Measurements from ENCODE around the gene SLC25A21.

The SLC25A21 gene

DNA sequence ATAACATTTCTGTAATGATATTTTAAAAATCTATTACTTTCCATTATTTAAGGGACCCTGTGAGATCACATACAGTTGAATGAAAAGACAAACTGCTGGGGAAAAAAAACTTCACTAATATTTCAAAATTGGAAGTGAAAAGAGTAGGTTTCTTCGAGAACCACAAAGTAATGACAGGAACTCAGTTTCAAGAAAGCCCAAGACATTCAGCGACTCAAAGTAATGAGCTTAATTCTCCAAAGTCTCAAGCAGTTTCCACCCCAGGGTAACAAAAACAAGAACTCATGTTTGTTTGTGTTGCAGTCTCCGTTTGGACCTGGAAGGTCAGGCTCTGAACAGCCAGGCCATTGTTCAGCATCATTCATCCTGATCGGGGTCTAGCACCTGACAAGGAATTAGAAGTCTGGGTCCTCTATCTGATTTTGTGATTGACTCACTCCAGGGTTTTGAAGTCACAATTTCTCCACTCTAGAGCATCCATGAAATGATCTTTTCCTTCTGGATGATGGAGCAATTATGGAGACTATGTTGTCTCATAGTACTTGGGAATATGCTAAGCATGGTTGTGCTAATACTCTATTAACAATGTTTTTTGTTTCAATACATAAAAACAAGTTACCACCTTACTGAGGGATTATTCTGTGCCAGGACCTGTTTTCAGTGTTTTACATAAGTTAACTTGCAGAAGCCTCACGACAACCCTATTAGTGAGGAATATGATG lies 126.9 kb downstream of the SLC25A21 start:
- no peaks in the 10 kb centered on the region for H3K36me3 ChIP-seq (ENCODE audit: control insufficient read depth, insufficient read depth, low read length)

GRCh38 chr14:37037636-37038387 lies 134.6 kb downstream of the SLC25A21 start:
- no peak overlapping the region for H3K9ac ChIP-seq (ENCODE audit: low read length)
- no peaks in the 10 kb centered on the region for H3K4me1 ChIP-seq (ENCODE audit: control insufficient read depth, insufficient read depth, low read length)
- no peak overlapping the region for H3K27ac ChIP-seq (ENCODE audit: low read depth, low read length)
- H3K27me3 ChIP-seq (ENCODE audit: control insufficient read depth, insufficient read depth, low read length), result no peaks in the 10 kb centered on the region
- H3K4me3 ChIP-seq (ENCODE audit: low read length), result no peak overlapping the region
- no peaks in the 10 kb centered on the region for H3K36me3 ChIP-seq (ENCODE audit: control insufficient read depth, insufficient read depth, low read length)

More for the DNA sequence above, 126.9 kb downstream of the SLC25A21 start:
- no peaks in the 10 kb centered on the region for H3K27me3 ChIP-seq (ENCODE audit: control insufficient read depth, insufficient read depth, low read length)
- H3K9ac ChIP-seq (ENCODE audit: low read length), result no peak overlapping the region
- no peaks in the 10 kb centered on the region for H3K4me1 ChIP-seq (ENCODE audit: control insufficient read depth, insufficient read depth, low read length)
- H3K4me3 ChIP-seq (ENCODE audit: low read length), result no peak overlapping the region
- no peak overlapping the region for H3K27ac ChIP-seq (ENCODE audit: low read depth, low read length)

GRCh38 chr14:37036669-37037341 lies 135.6 kb downstream of the SLC25A21 start:
- Histone ChIP-seq H3K27me3 (ENCODE audit: control insufficient read depth, insufficient read depth, low read length) (no peaks in the 10 kb centered on the region), H3K27ac (ENCODE audit: low read depth, low read length) (no peak overlapping the region), H3K9ac (ENCODE audit: low read length) (no peak overlapping the region), H3K4me1 (ENCODE audit: control insufficient read depth, insufficient read depth, low read length) (no peaks in the 10 kb centered on the region), H3K4me3 (ENCODE audit: low read length) (no peak overlapping the region), H3K36me3 (ENCODE audit: control insufficient read depth, insufficient read depth, low read length) (no peaks in the 10 kb centered on the region)

- Histone ChIP-seq H3K36me3 (ENCODE audit: control insufficient read depth, insufficient read depth, low read length) (no peaks in the 10 kb centered on the region), H3K4me3 (ENCODE audit: low read length) (no peak overlapping the region), H3K27me3 (ENCODE audit: control insufficient read depth, insufficient read depth, low read length) (no peaks in the 10 kb centered on the region), H3K4me1 (ENCODE audit: control insufficient read depth, insufficient read depth, low read length) (no peaks in the 10 kb centered on the region), H3K27ac (ENCODE audit: low read depth, low read length) (no peak overlapping the region), H3K9ac (ENCODE audit: low read length) (no peak overlapping the region)
Observed at GRCh38 chr14:37035401-37035800, 137.0 kb downstream of the SLC25A21 start.

GRCh38 chr14:37034410-37035285 lies 137.8 kb downstream of the SLC25A21 start:
- H3K4me1 ChIP-seq (ENCODE audit: control insufficient read depth, insufficient read depth, low read length), result no peaks in the 10 kb centered on the region
- no peaks in the 10 kb centered on the region for H3K36me3 ChIP-seq (ENCODE audit: control insufficient read depth, insufficient read depth, low read length)
- H3K27me3 ChIP-seq (ENCODE audit: control insufficient read depth, insufficient read depth, low read length), result no peaks in the 10 kb centered on the region
- H3K4me3 ChIP-seq (ENCODE audit: low read length), result no peak overlapping the region
- no peak overlapping the region for H3K27ac ChIP-seq (ENCODE audit: low read depth, low read length)
- no peak overlapping the region for H3K9ac ChIP-seq (ENCODE audit: low read length)

DNA sequence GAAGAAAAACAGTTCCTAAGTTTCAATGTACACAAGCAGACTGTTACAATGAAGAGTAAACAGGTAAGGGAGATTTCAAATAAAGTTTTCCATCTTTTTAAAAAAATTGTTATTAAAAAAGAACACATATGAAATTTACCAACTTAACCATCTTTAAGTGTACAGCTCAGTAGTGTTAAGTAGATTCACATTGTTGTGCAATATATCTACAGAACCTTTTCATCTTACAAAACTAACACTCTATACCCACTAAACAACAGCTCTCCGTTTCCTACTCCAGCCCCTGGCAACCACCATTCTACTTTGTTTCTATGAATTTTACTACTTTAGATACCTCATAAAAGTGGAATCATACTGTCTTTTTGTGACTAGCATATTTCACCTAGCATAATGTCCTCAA lies 139.5 kb downstream of the SLC25A21 start:
- no peak overlapping the region for H3K9ac ChIP-seq (ENCODE audit: low read length)

GRCh38 chr14:37027188-37027824 lies 145.1 kb downstream of the SLC25A21 start:
- Histone ChIP-seq H3K4me1 (ENCODE audit: control insufficient read depth, insufficient read depth, low read length) (no peaks in the 10 kb centered on the region), H3K27ac (ENCODE audit: low read depth, low read length) (no peak overlapping the region), H3K36me3 (ENCODE audit: control insufficient read depth, insufficient read depth, low read length) (no peaks in the 10 kb centered on the region), H3K9ac (ENCODE audit: low read length) (no peak overlapping the region), H3K4me3 (ENCODE audit: low read length) (no peak overlapping the region), H3K27me3 (ENCODE audit: control insufficient read depth, insufficient read depth, low read length) (no peaks in the 10 kb centered on the region)

More for the DNA sequence above, 139.5 kb downstream of the SLC25A21 start:
- Histone ChIP-seq H3K4me3 (ENCODE audit: low read length) (no peak overlapping the region), H3K4me1 (ENCODE audit: control insufficient read depth, insufficient read depth, low read length) (no peaks in the 10 kb centered on the region), H3K27me3 (ENCODE audit: control insufficient read depth, insufficient read depth, low read length) (no peaks in the 10 kb centered on the region), H3K36me3 (ENCODE audit: control insufficient read depth, insufficient read depth, low read length) (no peaks in the 10 kb centered on the region), H3K27ac (ENCODE audit: low read depth, low read length) (no peak overlapping the region)

DNA sequence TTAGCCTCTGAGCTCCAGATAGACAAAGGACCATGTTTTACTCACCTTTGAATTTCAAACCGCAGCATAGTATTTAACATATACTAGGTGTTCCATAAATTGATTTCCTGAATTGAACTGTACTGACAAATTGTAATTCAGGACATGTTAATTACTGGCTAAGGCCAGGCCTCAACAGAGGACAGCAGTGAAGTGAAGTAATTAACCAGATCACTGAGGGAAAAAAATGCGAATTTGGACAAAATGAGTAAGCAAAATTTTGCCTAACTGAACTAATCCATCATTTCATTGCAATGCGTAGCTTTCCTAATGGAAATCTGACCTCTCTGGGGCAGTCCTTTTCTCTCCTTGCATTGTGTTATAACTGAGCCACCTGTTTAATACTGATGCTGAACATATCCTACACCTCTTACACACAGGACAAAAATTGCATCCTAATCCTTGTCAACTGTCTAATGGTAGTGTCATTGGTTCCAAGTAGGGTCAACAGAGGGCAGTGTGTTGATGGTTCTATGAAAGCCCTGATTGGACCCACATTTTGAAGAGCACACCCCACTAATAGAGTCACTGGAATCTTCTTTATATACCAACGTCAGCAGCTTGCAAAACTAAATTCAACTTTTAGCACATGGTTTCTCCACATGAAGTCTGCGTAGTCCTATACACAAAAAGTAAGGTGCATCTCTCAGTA lies 148.4 kb downstream of the SLC25A21 start:
- no peak overlapping the region for H3K27ac ChIP-seq (ENCODE audit: low read depth, low read length)
- H3K9ac ChIP-seq (ENCODE audit: low read length), result no peak overlapping the region
- no peaks in the 10 kb centered on the region for H3K27me3 ChIP-seq (ENCODE audit: control insufficient read depth, insufficient read depth, low read length)
- H3K36me3 ChIP-seq (ENCODE audit: control insufficient read depth, insufficient read depth, low read length), result no peaks in the 10 kb centered on the region
- H3K4me1 ChIP-seq (ENCODE audit: control insufficient read depth, insufficient read depth, low read length), result no peaks in the 10 kb centered on the region
- no peak overlapping the region for H3K4me3 ChIP-seq (ENCODE audit: low read length)

DNA sequence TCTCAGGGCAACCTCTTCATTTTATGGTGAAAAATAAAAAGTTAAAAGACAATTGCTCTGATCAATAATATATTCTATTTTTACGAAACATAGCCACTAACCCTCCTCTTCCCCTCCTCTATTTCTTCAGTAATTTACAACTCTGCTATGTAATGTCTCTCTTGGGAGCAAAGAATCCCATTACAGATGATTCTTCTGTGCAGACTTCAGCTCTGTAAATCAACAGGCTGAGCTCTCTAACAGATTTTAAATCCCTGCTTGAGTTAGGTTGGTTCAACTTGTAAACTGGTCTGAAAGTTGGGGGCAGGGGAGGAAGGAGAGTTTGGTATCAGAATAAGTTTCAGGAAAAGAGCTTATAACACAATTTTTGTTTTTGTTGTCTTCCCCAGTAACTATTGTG lies 151.0 kb downstream of the SLC25A21 start:
- no peak overlapping the region for H3K9ac ChIP-seq (ENCODE audit: low read length)
- no peaks in the 10 kb centered on the region for H3K36me3 ChIP-seq (ENCODE audit: control insufficient read depth, insufficient read depth, low read length)
- no peak overlapping the region for H3K4me3 ChIP-seq (ENCODE audit: low read length)
- H3K27ac ChIP-seq (ENCODE audit: low read depth, low read length), result no peak overlapping the region
- H3K27me3 ChIP-seq (ENCODE audit: control insufficient read depth, insufficient read depth, low read length), result no peaks in the 10 kb centered on the region
- H3K4me1 ChIP-seq (ENCODE audit: control insufficient read depth, insufficient read depth, low read length), result no peaks in the 10 kb centered on the region

DNA sequence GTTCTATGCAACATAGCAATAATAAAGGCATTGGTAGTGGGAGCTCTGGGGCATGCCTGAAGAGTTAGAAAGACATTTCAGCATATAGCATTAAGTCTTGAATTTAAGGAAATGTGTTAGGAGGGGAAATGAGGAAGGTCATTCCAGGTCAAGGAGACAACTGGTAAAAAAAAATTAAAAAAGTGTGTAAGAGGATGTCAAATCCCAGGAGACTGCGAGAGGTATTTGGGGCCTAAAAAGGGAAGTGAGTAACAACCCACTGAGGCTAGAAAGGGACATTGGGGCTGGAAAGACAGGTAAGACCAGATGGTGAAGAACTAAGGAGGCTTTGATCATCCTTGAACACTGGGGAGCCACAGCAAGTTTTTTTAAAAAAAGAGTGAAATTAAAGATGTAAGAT lies 152.9 kb downstream of the SLC25A21 start:
- H3K9ac ChIP-seq (ENCODE audit: low read length), result no peak overlapping the region
- no peaks in the 10 kb centered on the region for H3K36me3 ChIP-seq (ENCODE audit: control insufficient read depth, insufficient read depth, low read length)
- H3K27ac ChIP-seq (ENCODE audit: low read depth, low read length), result no peak overlapping the region

DNA sequence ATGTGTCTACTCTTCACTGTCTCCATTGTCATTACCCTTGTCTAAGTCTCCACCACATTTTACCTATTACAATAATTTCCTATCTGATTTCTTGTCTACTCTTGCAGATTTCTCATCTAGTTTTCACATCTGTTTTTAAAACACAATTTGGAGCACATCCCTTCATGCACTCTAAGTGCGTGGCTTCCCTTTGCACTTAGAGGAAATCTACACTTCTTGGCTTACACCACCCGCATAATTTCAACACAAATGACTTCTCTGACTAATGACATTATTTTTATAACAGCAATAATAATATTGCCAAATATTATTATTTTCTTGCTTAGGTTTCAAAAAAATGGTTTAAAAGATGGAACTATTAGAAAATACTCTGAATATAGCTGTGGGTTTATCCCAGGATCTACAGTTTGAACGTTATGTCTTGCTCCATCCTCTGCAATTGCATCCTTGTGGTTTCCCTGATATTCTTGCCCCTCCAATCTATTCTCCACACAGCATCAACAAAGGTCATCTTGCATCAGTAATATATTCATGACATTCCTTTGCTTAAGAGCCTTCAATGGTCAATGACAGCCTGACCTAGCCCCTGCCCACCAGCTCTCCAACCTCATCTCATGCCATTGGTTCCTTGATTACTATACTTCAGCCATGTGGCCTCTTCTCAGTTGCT lies 153.7 kb downstream of the SLC25A21 start:
- Histone ChIP-seq H3K36me3 (ENCODE audit: control insufficient read depth, insufficient read depth, low read length) (no peaks in the 10 kb centered on the region), H3K4me1 (ENCODE audit: control insufficient read depth, insufficient read depth, low read length) (no peaks in the 10 kb centered on the region), H3K9ac (ENCODE audit: low read length) (no peak overlapping the region), H3K27ac (ENCODE audit: low read depth, low read length) (no peak overlapping the region), H3K4me3 (ENCODE audit: low read length) (no peak overlapping the region), H3K27me3 (ENCODE audit: control insufficient read depth, insufficient read depth, low read length) (no peaks in the 10 kb centered on the region)

More for the DNA sequence above, 152.9 kb downstream of the SLC25A21 start:
- no peak overlapping the region for H3K4me3 ChIP-seq (ENCODE audit: low read length)
- H3K27me3 ChIP-seq (ENCODE audit: control insufficient read depth, insufficient read depth, low read length), result no peaks in the 10 kb centered on the region
- no peaks in the 10 kb centered on the region for H3K4me1 ChIP-seq (ENCODE audit: control insufficient read depth, insufficient read depth, low read length)
